ENCODE data around the gene IGFALS.

Gene IGFALS

GRCh38 chr16:1773703-1774447 lies 19.6 kb downstream of the IGFALS start:
- FAIRE-seq, result peak; percentile 30
- DNase-seq (ENCODE audit: insufficient read length), result no peak
- TF ChIP-seq TAF1 (IDR thresholded peaks at IDR 0.05; ENCODE audit: borderline replicate concordance, low read depth, low read length), result no peak
- TF ChIP-seq POLR2AphosphoS5 (IDR thresholded peaks at IDR 0.05; ENCODE audit: low read depth, low read length), result no peak
- no peak for TF ChIP-seq POLR2A (IDR thresholded peaks at IDR 0.05; ENCODE audit: low read depth, low read length)

- DNase-seq (ENCODE audit: insufficient read length), result peak; percentile 87
- FAIRE-seq, result peak; percentile 94
- TF ChIP-seq POLR2AphosphoS5 (IDR thresholded peaks at IDR 0.05; ENCODE audit: low read depth, low read length) (peak; percentile 67; the same call in 1 of the 2 replicates), POLR2A (IDR thresholded peaks at IDR 0.05; ENCODE audit: low read depth, low read length) (peak; percentile 86), TAF1 (IDR thresholded peaks at IDR 0.05; ENCODE audit: borderline replicate concordance, low read depth, low read length) (peak; percentile 73)
Observed at GRCh38 chr16:1772908-1773702, 20.4 kb downstream of the IGFALS start, which contains the start of gene MRPS34. Gene MRPS34 (minus strand): TSS chr16:1773134. CDS start chr16:1773119, 15 bp downstream.

GRCh38 chr16:1772362-1772907 lies 21.1 kb downstream of the IGFALS start, which contains the start of gene EME2:
Gene EME2 (plus strand): TSS chr16:1772810. CDS start chr16:1773228, 418 bp downstream.
- FAIRE-seq (no peak), DNase-seq (ENCODE audit: insufficient read length) (no peak)
- TF ChIP-seq TAF1 (IDR thresholded peaks at IDR 0.05; ENCODE audit: borderline replicate concordance, low read depth, low read length), result no peak
- TF ChIP-seq POLR2AphosphoS5 (IDR thresholded peaks at IDR 0.05; ENCODE audit: low read depth, low read length), result no peak
- no peak for TF ChIP-seq POLR2A (IDR thresholded peaks at IDR 0.05; ENCODE audit: low read depth, low read length)

GRCh38 chr16:1771864-1772361 lies 21.6 kb downstream of the IGFALS start:
- TF ChIP-seq TAF1 (IDR thresholded peaks at IDR 0.05; ENCODE audit: borderline replicate concordance, low read depth, low read length) (no peak), POLR2AphosphoS5 (IDR thresholded peaks at IDR 0.05; ENCODE audit: low read depth, low read length) (no peak), POLR2A (IDR thresholded peaks at IDR 0.05; ENCODE audit: low read depth, low read length) (no peak)
- peak; percentile 85 for FAIRE-seq
- DNase-seq (ENCODE audit: insufficient read length), result no peak

GRCh38 chr16:1771188-1771863 lies 22.2 kb downstream of the IGFALS start, which contains the start of gene NME3:
Gene NME3 (minus strand): TSS chr16:1771543. CDS start chr16:1771534, 9 bp downstream.
- peak; percentile 94 for FAIRE-seq
- TF ChIP-seq POLR2AphosphoS5 (IDR thresholded peaks at IDR 0.05; ENCODE audit: low read depth, low read length) (no peak), TAF1 (IDR thresholded peaks at IDR 0.05; ENCODE audit: borderline replicate concordance, low read depth, low read length) (no peak), POLR2A (IDR thresholded peaks at IDR 0.05; ENCODE audit: low read depth, low read length) (no peak; the same call in 1 of the 2 replicates)
- peak; percentile 87 for DNase-seq (ENCODE audit: insufficient read length)

- peak; percentile 78 for DNase-seq (ENCODE audit: insufficient read length)
- TF ChIP-seq TAF1 (IDR thresholded peaks at IDR 0.05; ENCODE audit: borderline replicate concordance, low read depth, low read length), result no peak
- TF ChIP-seq POLR2A (IDR thresholded peaks at IDR 0.05; ENCODE audit: low read depth, low read length), result peak; percentile 57; the same call in 1 of the 2 replicates
- TF ChIP-seq POLR2AphosphoS5 (IDR thresholded peaks at IDR 0.05; ENCODE audit: low read depth, low read length), result 0 out of 2 replicates have a peak, but pooled peaks have one; percentile 49
- peak; percentile 57 for FAIRE-seq
Observed at GRCh38 chr16:1770328-1771187, 22.9 kb downstream of the IGFALS start.

- DNase-seq (ENCODE audit: insufficient read length), result no peak
- TF ChIP-seq TAF1 (IDR thresholded peaks at IDR 0.05; ENCODE audit: borderline replicate concordance, low read depth, low read length), result no peak
- TF ChIP-seq POLR2A (IDR thresholded peaks at IDR 0.05; ENCODE audit: low read depth, low read length), result no peak; the same call in 1 of the 2 replicates
- no peak; the same call in 1 of the 2 replicates for TF ChIP-seq POLR2AphosphoS5 (IDR thresholded peaks at IDR 0.05; ENCODE audit: low read depth, low read length)
- no peak for FAIRE-seq
Observed at GRCh38 chr16:1769402-1770300, 23.9 kb downstream of the IGFALS start.

- no peak for DNase-seq (ENCODE audit: insufficient read length)
- TF ChIP-seq POLR2A (IDR thresholded peaks at IDR 0.05; ENCODE audit: low read depth, low read length) (no peak; the same call in 1 of the 2 replicates), POLR2AphosphoS5 (IDR thresholded peaks at IDR 0.05; ENCODE audit: low read depth, low read length) (0 out of 2 replicates have a peak, but pooled peaks have one; percentile 23)
- no peak for FAIRE-seq
Observed at GRCh38 chr16:1768767-1769401, 24.6 kb downstream of the IGFALS start.
